Thyroid gland (tissue), 4 donors: Measurements from ENCODE around the gene GRIN2C. TPM values are rescaled to one million over a fixed set of nuclear protein-coding genes. Genes with fewer than 3 reads are reported as not detected.

Source experiments
- DNase-seq, 2 donors: peaks; one replicate each; pipeline ENCODE4 v3.0.0-alpha.2; 2019
- H3K27ac ChIP-seq, 3 donors: fragments of 200-600 bp; sonication (generic); 1 replicate in 2 of 3; 2 replicates in 1 of 3; pipeline ENCODE4 v1.5.1; 2016 to 2019; ENCODE audit warnings: mild to moderate bottlenecking in 1 of 3, moderate library complexity in 1 of 3
- H3K27me3 ChIP-seq: fragments of 200-600 bp; sonication (generic); one replicate; pipeline ENCODE4 v1.5.1; 2019
- H3K36me3 ChIP-seq, 2 donors: fragments of 200-600 bp; sonication (generic); one replicate each; pipeline ENCODE4 v1.5.1; 2016 to 2019
- H3K4me1 ChIP-seq, 2 donors: fragments of 200-600 bp; sonication (generic); one replicate each; pipeline ENCODE4 v1.5.1; 2017 to 2019
- H3K4me3 ChIP-seq, 3 donors: fragments of 200-600 bp; sonication (generic); replicated peaks in 1 of 3; 1 replicate in 2 of 3; 2 replicates in 1 of 3; pipeline ENCODE4 v1.5.1; 2016; ENCODE audit warnings: mild to moderate bottlenecking in 1 of 3
- H3K9me3 ChIP-seq: fragments of 200-600 bp; sonication (generic); one replicate; pipeline ENCODE4 v1.5.1; 2017
- CTCF ChIP-seq, 6 experiments: fragments of 200-600 bp in 3 of 6; fragments of 450-650 bp in 3 of 6; sonication (generic) in 3 of 6; IDR thresholded peaks; one replicate each; pipeline ENCODE4 v1.5.1; 2016 to 2019; ENCODE audit warnings: antibody characterized with exemption in 6 of 6, mild to moderate bottlenecking in 2 of 6, inconsistent platforms in 1 of 6, moderate library complexity in 1 of 6
- POLR2A ChIP-seq, 2 donors: fragments of 450-650 bp; IDR thresholded peaks; one replicate each; pipeline ENCODE4 v1.6.1; 2017; ENCODE audit warnings: antibody characterized with exemption in 2 of 2, mild to moderate bottlenecking in 2 of 2, moderate library complexity in 1 of 2
- WGBS, 2 donors: methylation state at CpG; one replicate each; pipeline ENCODE4 v1.1.5; 2017; 5-methylcytosine and 5-hydroxymethylcytosine counted together
- intact Hi-C: fragments of 100-400 bp; cut with DNase I; formaldehyde crosslinking; loops from one replicate; pipeline ENCODE4 v1.15.1; 2023
- total RNA-seq, 4 donors: library from RNA; depleted of rRNA; stranded (reverse); fragments of >200 nt; gene quantifications; one replicate each; pipeline ENCODE4 v1.2.3, GENCODE V29; 2016

Gene GRIN2C
- total RNA-seq, 4 donors from 2014 or later, result 63.4 to 120 (median 94.0) TPM

GRCh38 chr17:74893936-74894671 lies 34.4 kb upstream of the GRIN2C start:
- 47 to 52% methylated on average over 8 to 16 of the region's 22 CpGs for WGBS, 2 donors
- TF ChIP-seq POLR2A (IDR thresholded peaks at IDR 0.05) (no peak), CTCF (IDR thresholded peaks at IDR 0.05) (no peak)
- no peak overlapping the region for H3K27ac ChIP-seq
- no peak overlapping the region for H3K4me3 ChIP-seq
- H3K27me3 ChIP-seq, result peaks cover 17% of the 10 kb centered on the region
- H3K4me1 ChIP-seq, result peaks cover 5 to 10% of the 10 kb centered on the region in 2 donors
- no peaks in the 10 kb centered on the region for H3K9me3 ChIP-seq
- no peak for DNase-seq
- H3K36me3 ChIP-seq, result no peaks in the 10 kb centered on the region
- intact Hi-C loops, result no loop called here

GRCh38 chr17:74892974-74893911 lies 33.6 kb upstream of the GRIN2C start, which contains the start of gene FADS6:
Gene FADS6, minus strand, starts transcription at chr17:74893633. Its CDS starts 38 bp downstream, at chr17:74893595.
- Histone ChIP-seq H3K9me3 (no peaks in the 10 kb centered on the region), H3K4me3 (peak within 1 kb of the TSS in 1 of 3 donors; percentile 5), H3K27me3 (peaks cover 17% of the 10 kb centered on the region), H3K4me1 (peaks cover 5 to 10% of the 10 kb centered on the region in 2 donors), H3K36me3 (no peaks in the 10 kb centered on the region), H3K27ac (no peak within 1 kb of the TSS)
- TF ChIP-seq CTCF (IDR thresholded peaks at IDR 0.05) (no peak), POLR2A (IDR thresholded peaks at IDR 0.05) (no peak)
- intact Hi-C loops, result no loop called here
- WGBS, 2 donors, result 5 to 8% methylated on average over 16 to 17 of the region's 86 CpGs
- no peak for DNase-seq

GRCh38 chr17:74892013-74892841 lies 32.5 kb upstream of the GRIN2C start:
- H3K4me3 ChIP-seq, result no peak overlapping the region
- peaks cover 17% of the 10 kb centered on the region for H3K27me3 ChIP-seq
- peak; percentile 48 to 55 for DNase-seq
- intact Hi-C loops, result no loop called here
- WGBS, 2 donors, result 37 to 38% methylated on average over 11 to 15 of the region's 20 CpGs
- TF ChIP-seq POLR2A (IDR thresholded peaks at IDR 0.05) (no peak), CTCF (IDR thresholded peaks at IDR 0.05) (no peak)
- no peaks in the 10 kb centered on the region for H3K9me3 ChIP-seq
- H3K4me1 ChIP-seq, result peaks cover 5 to 10% of the 10 kb centered on the region in 2 donors
- H3K36me3 ChIP-seq, result no peaks in the 10 kb centered on the region
- no peak overlapping the region for H3K27ac ChIP-seq

GRCh38 chr17:74890554-74890953 lies 30.9 kb upstream of the GRIN2C start:
- Histone ChIP-seq H3K27me3 (peaks cover 17% of the 10 kb centered on the region), H3K4me3 (no peak overlapping the region), H3K9me3 (no peaks in the 10 kb centered on the region), H3K36me3 (no peaks in the 10 kb centered on the region), H3K4me1 (peaks cover 5 to 10% of the 10 kb centered on the region in 2 donors), H3K27ac (no peak overlapping the region)
- intact Hi-C loops, result no loop called here
- TF ChIP-seq POLR2A (IDR thresholded peaks at IDR 0.05) (no peak), CTCF (IDR thresholded peaks at IDR 0.05) (no peak)
- WGBS, 2 donors, result 92 to 94% methylated on average over 7 of the region's 7 CpGs
- DNase-seq, result no peak
